ENCODE data around the gene TANGO6. TPM values are rescaled to one million over a fixed set of nuclear protein-coding genes. Genes with fewer than 3 reads are reported as not detected.

The TANGO6 gene
- total and polyA plus RNA-seq, 2 of the 8 experiments (the other 6 are each of a cell fraction or from before 2014, with no cell fraction given) = 5.0 to 19.5 TPM

GRCh38 chr16:68993456-68993855 is 150.1 kb downstream of the TANGO6 start:
- H3K9me3 ChIP-seq (ENCODE audit: insufficient read depth in 2 of 2, low read depth in 1 of 2, low read length in 1 of 2) = no peaks in the 10 kb centered on the region
- H4K91ac ChIP-seq (replicated peaks; ENCODE audit: insufficient read length, low read length) = no peak overlapping the region
- POLR2A ChIA-PET (ENCODE audit: partially characterized antibody) = no interaction called here
- no peak for FAIRE-seq
- H2BK20ac ChIP-seq (ENCODE audit: low read length) = no peak overlapping the region
- no peak for TF ChIP-seq GABPA (IDR thresholded peaks at IDR 0.05; ENCODE audit: borderline replicate concordance, insufficient read depth, low read length)
- no peak for TF ChIP-seq BACH1 (IDR thresholded peaks at IDR 0.05; ENCODE audit: low read length)
- TF ChIP-seq USF2 (IDR thresholded peaks at IDR 0.05; ENCODE audit: low read length) = no peak
- no peak for TF ChIP-seq BRCA1 (IDR thresholded peaks at IDR 0.05; ENCODE audit: low read depth, low read length)
- no peak for TF ChIP-seq CHD1 (IDR thresholded peaks at IDR 0.05; ENCODE audit: low read depth, low read length)
- no peak for TF ChIP-seq EP300 (IDR thresholded peaks at IDR 0.05; ENCODE audit: borderline replicate concordance in 1 of 2, low read depth in 2 of 2, low read length in 2 of 2)
- no peak for TF ChIP-seq ASH2L (IDR thresholded peaks at IDR 0.05; ENCODE audit: low read length)
- no peak for TF ChIP-seq GTF2F1 (IDR thresholded peaks at IDR 0.05; ENCODE audit: borderline replicate concordance, low read depth, low read length)
- TF ChIP-seq HDAC6 (IDR thresholded peaks at IDR 0.05; ENCODE audit: low read depth, low read length) = no peak
- TF ChIP-seq SIN3A (conservative IDR thresholded peaks at IDR 0.05 in 1 of 2, IDR thresholded peaks at IDR 0.05 in 1 of 2; ENCODE audit: low read depth in 1 of 2, low read length in 2 of 2) = no peak
- no peak for TF ChIP-seq NRF1 (IDR thresholded peaks at IDR 0.05; ENCODE audit: low read depth, low read length)
- H2BK120ac ChIP-seq (replicated peaks; ENCODE audit: low read depth, low read length) = no peak overlapping the region
- H3K27ac ChIP-seq (ENCODE audit: low read depth, low read length) = no peak overlapping the region
- no peak overlapping the region for H3K4ac ChIP-seq (replicated peaks; ENCODE audit: insufficient read length, low read depth, low read length)
- no peak overlapping the region for H4K5ac ChIP-seq (ENCODE audit: insufficient read length, low read depth, low read length)
- no peak overlapping the region for H3K18ac ChIP-seq (ENCODE audit: extremely low read depth, low read length)
- no peak overlapping the region for H2BK5ac ChIP-seq (ENCODE audit: low read depth, low read length)
- H3K79me2 ChIP-seq (ENCODE audit: control insufficient read depth in 1 of 2, insufficient read depth in 2 of 2, low read length in 2 of 2) = no peaks in the 10 kb centered on the region
- no peak overlapping the region for H3K4me2 ChIP-seq (ENCODE audit: insufficient read depth in 1 of 2, low read depth in 2 of 2, low read length in 2 of 2)
- CTCF ChIA-PET (ENCODE audit: partially characterized antibody) = interaction anchor here (1.1 to 1.8 kb wide), 3 partner anchors 91 to 127 kb away, joined by 5 to 6 read pairs (median 5); no protein-coding TSS in a partner anchor
- no peaks in the 10 kb centered on the region for H3K23me2 ChIP-seq (ENCODE audit: low read depth, low read length)
- no peak overlapping the region for H2BK15ac ChIP-seq (ENCODE audit: low read length)
- H3K23ac ChIP-seq (ENCODE audit: insufficient read length) = no peak overlapping the region
- 80% methylated on average over 3 of the region's 3 CpGs; no CpG with 5 or more reads in 1 of the 2 experiments for WGBS, 2 experiments (ENCODE audit: extremely low coverage in 1 of 2, insufficient coverage in 1 of 2, insufficient read length in 1 of 2, insufficient replicate concordance in 2 of 2, low coverage in 1 of 2, low lambda C conversion rate in 2 of 2, missing lambda C conversion rate in 1 of 2)
- no peak overlapping the region for H4K8ac ChIP-seq (ENCODE audit: extremely low read depth, insufficient read depth, low read length)
- H3K4me3 ChIP-seq (ENCODE audit: extremely low read depth in 1 of 4, insufficient read depth in 2 of 4, low read depth in 3 of 4, low read length in 4 of 4) = no peak overlapping the region
- H2AK5ac ChIP-seq (ENCODE audit: low read depth, low read length) = no peak overlapping the region
- no peak overlapping the region for H3K14ac ChIP-seq (ENCODE audit: insufficient read length)
- H2BK12ac ChIP-seq (ENCODE audit: low read depth, low read length) = no peak overlapping the region
- H4K20me1 ChIP-seq (replicated peaks in 1 of 2; ENCODE audit: control insufficient read depth in 1 of 2, insufficient read depth in 2 of 2, low read length in 2 of 2) = no peaks in the 10 kb centered on the region
- no peak overlapping the region for H2AFZ ChIP-seq (ENCODE audit: low read length)
- no peaks in the 10 kb centered on the region for H3K27me3 ChIP-seq (replicated peaks in 1 of 4; ENCODE audit: control insufficient read depth in 3 of 4, extremely low read depth in 1 of 4, insufficient read depth in 3 of 4, low read length in 3 of 4)
- H3K79me1 ChIP-seq (ENCODE audit: low read depth, low read length) = no peaks in the 10 kb centered on the region
- DNase-seq (ENCODE audit: low read depth in 1 of 2, low spot score in 2 of 2) = no peak
- no peaks in the 10 kb centered on the region for H3K36me3 ChIP-seq (ENCODE audit: control insufficient read depth in 2 of 4, insufficient read depth in 4 of 4, low read length in 3 of 4)
- peaks cover 0 to 17% (median 15%) of the 10 kb centered on the region in 4 experiments; a peak in 6 of 7 replicates for H3K4me1 ChIP-seq (replicated peaks in 1 of 4; ENCODE audit: control insufficient read depth in 3 of 4, insufficient read depth in 4 of 4, low read length in 3 of 4)
- no peak overlapping the region for H3K9ac ChIP-seq (replicated peaks in 1 of 4; ENCODE audit: extremely low read depth in 1 of 4, low read depth in 3 of 4, low read length in 3 of 4)
- no peak overlapping the region for H3K56ac ChIP-seq (replicated peaks; ENCODE audit: insufficient read length, low read depth, low read length)
